HG02870 (cell line): Measurements from ENCODE around the gene ARHGAP42.
A peak's percentile ranks its signal among the peaks of the same experiment; 100 is the strongest.
"Not testable (repeated sequence)": the region's sequence is repeated elsewhere in the genome, so short reads cannot be mapped to it uniquely, and the experiment has no call there.

Experiments
- ATAC-seq: cut with Tn5 transposase; IDR thresholded peaks from one replicate; pipeline ENCODE4 v1.9.1; 2021; ENCODE audit warnings: mild to moderate bottlenecking, moderate library complexity; ENCODE audit not compliant: unreplicated experiment

Gene ARHGAP42

DNA sequence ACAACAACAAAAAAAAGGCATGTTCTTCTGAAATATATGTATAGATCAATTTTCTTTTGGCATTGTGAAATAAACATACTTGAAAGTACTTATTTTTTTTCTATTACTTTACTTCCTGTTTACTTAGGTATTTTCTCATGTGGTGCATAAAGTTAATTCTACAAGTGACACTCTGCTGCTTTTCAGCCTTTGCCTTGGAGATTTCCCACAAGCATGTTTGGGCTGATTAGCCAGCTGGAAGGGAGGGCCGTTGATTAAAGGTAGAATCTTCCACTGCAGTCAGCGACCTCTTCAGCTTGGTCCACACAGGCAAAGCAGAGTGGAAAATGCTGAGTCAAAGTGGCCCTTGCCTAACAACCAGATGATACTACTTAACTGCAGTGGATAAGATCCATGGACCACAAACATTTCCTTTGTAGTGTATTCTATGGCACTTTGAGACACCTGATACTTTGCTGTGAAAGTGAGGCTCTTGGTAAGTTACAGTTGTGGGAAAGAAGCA, 176.0 kb downstream of the ARHGAP42 start:
- ATAC-seq, result peak; percentile 88

DNA sequence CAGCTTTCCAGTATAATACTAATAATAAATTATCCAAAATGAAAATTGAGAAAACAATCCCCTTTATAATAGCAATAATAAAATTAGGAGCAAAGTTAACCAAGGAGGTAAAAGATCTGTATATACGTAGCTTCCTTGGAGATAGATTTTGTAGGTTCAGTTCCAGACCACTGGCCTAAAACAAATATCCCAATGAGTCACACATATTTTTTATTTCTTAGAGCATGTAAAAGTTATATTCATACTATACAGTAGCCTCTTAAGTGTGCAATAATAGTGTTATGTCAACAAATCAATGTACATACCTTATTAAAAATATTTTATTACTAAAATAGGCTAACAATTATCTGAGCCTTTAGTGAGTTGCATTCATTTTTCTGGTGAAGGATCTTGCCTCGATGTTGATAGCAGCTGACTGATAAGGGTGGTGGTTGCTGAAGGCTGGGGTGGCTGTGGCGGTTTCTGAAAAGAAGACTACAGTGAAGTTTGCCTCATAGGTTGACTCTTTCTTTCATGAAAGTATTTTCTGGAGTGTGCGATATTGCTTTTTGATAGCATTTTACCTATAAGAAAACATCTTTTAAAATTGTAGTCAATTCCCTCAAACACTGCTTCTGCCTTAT, 178.5 kb downstream of the ARHGAP42 start:
- no peak for ATAC-seq

DNA sequence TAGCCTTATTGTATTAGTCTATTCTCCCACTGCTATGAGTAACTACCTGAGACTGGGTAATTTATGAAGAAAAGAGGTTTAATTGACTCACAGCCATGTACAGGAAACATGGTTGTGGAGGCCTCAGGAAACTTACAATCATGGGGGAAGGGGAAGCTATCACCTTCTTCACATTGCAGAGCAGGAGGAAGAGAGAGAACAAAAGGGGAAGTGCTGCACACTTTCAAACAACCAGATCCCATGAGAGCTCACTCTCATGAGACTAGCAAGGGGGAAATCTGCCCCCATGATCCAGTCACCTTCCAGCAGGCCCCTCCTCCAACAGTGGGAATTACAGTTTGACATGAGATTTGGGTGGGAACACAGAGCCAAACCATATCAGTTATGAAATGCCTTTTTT, 179.4 kb downstream of the ARHGAP42 start:
- ATAC-seq, result no peak

GRCh38 chr11:100867606-100868005, 180.5 kb downstream of the ARHGAP42 start:
- ATAC-seq, result no peak

DNA sequence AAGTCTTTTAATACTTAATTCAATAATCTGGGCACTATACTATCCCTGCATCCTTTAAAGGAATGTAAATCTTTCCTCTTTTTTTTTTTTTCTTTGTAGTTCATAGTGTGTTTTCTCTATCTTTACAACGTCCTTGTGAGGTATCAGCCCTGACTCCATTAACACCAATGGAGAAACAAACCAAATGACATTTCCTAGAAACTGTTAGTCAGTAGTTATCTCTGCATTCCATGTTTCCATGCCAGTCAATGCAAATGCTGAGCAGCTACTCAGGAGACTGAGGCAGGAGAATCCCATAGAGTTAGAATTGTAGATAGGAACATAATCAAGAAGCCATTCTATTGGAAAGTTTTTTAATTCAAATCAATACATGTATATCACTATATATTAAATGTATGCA, 182.2 kb downstream of the ARHGAP42 start:
- ATAC-seq, result no peak

DNA sequence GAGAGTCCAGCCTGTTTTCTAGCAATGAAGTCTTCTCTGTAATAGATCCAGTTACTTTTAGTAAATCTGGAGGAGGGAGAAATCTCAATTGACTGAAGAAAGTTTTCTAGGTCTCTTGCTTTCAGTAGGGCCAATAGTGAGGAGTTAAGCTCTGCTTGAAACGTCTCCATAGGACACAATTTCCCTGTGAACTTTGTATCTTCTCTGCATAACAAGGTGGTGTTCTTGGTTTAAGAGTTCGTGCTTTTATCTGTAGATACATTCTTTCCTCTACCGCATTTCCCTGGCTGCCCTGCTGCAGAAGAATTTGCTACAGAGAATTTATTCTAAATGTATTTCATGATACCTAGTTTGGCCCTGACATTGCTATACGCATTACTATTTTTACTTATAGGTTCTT, 183.1 kb downstream of the ARHGAP42 start:
- no peak for ATAC-seq

DNA sequence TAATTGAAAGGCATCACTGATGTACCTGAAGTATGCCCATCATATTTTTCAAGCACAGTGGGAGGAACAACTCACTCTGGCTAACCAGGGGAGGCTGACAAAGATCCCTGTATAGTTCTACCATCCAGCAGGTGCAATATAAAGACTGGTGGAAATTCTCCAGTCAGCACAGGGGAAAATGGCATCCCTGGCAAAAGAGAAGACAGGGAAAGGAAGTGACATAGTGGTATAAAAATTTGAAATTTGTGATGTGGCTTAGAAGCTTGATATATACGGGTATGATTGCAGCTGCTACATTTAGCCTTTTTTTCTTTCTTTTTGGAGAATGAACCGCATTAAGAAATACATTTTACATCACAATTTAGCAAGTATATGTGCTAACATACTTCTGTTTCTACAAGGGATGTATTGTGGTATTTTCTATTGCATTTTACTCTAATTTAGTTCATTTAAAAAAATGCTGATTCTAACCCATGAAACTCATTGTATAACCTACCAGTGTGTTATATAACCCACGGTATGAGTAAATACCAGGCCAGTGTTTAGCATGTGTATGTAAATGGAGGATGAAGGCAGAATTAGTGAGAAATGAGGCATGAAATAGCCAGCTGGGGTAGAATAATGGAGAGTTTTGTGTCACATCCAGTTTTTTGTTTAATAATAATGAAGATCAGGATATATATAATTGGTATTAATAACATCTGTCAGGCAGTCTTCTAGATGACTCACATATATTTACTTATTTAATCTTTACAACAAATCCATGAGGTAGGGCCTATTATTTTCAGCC, 186.1 kb downstream of the ARHGAP42 start:
- ATAC-seq, result no peak

- no peak for ATAC-seq
These were observed 187.1 kb downstream of the ARHGAP42 start for GRCh38 chr11:100874203-100874602.

DNA sequence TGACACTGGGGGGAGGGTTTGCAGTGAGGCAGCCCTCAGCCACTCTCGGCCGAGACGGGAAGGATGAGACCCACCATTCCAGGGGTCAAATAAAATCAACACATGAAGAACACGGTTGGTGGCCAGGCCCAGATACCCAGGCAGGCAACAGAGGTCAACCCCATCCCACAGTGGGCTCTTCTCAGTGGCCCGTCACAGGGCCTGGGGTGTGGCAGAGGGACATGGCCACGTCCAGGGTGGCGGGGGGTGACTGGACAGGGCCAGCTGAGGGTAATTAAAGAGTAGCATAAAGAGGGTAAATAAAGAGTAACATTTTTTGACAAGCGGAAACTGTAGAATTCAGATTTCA, 188.4 kb downstream of the ARHGAP42 start:
- no peak for ATAC-seq

- ATAC-seq, result peak; percentile 85
These were observed 189.9 kb downstream of the ARHGAP42 start for GRCh38 chr11:100876815-100877520.

- ATAC-seq, result no peak
These were observed 191.4 kb downstream of the ARHGAP42 start for GRCh38 chr11:100878474-100878873.

DNA sequence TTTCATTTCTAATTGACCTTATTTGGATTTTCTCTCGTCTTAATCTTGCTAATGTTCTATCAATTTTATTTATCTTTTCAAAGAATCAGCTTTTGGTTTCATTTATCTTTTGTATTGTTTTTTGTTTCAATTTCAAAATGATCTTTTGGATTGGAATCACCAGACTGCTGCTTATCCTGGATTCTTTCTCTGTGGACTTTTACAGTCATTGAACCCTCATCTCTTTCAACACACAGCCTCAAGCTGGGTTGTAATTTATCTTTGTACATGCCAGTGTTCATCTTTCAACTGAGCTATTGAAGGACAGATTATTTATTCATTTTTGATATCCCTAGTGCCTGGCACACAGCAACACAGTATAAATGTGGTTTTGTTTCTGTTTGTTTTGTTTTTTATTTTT, 195.9 kb downstream of the ARHGAP42 start:
- no peak for ATAC-seq

- no peak for ATAC-seq
These were observed 196.7 kb downstream of the ARHGAP42 start for GRCh38 chr11:100883830-100884229.

DNA sequence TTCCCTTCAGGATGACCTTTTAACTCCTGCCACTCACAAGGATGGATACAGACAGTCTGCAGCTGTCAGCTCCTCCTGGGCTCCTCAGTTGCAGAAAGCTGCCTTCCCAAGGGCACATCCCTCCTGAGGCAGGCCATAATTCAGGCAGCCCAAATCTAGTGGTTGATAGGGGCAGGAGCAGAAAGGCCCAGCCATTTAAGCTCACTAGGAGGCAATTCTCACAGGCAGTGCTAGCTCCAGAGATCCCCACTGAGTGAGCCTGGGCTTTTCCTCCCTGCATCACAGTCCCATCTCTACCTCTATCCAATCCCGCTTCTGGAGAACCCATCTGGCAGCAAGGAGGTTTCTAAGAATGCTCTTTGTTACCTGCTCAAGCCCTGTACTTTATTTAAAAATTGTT, 200.6 kb downstream of the ARHGAP42 start:
- no peak for ATAC-seq

DNA sequence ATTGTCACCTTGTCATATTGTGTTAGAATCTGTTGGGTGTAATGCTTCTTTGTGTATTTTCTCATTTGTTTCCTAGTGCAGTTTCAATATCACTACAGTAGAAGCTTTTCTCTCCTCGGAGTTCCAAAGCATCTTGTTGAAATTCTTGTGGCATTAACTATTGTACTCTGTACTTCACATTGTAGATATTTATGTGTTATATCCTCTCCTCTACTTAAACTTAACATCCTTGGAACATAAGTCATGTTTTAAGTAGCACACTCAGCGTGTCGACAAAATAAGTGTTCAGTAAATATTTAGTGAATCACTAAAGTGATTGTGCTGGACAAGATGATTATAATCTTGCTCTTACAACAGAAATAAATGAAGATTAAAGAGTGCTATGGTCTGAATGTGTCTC, 201.7 kb downstream of the ARHGAP42 start:
- no peak for ATAC-seq

DNA sequence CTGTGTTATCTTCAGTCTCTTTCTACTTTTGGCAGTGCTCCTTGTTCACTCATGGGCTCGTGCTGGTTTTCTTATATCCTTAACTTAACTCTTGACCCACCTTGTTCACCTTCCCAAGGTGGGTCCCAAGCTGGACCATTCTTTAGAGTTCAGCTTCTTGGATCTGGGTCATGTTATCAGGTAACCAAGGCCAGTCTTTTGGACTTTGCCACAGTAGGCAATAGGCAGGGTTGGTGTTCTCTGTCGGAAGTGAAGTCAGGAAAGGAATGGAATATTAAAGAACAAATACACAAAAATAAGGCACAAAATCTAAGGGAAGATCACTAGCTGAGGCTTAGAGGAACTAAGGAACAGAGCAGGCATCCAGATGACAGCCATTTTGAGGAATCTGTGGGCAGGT, 202.7 kb downstream of the ARHGAP42 start:
- ATAC-seq, result no peak

DNA sequence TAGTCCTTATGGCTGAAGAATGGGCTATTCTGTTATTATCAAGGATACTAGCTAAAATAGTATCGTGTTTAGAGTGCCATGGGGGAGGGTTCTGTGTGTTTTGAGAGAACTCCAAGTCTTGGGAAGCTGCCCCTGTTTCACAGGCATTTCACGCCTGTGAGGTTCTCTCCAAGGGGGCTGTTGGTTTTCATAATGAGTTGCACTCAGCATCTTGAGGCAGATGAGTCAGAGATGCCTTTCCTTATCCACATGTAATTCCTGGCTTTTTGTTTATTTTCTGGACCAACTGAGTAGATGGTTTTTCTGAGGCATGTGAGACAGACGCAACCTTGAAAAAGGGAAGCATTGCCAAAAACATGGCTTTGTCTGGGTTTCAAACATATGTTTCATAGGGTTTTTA, 203.7 kb downstream of the ARHGAP42 start:
- no peak for ATAC-seq

- ATAC-seq, result no peak
These were observed 205.8 kb downstream of the ARHGAP42 start for GRCh38 chr11:100892886-100893285.

DNA sequence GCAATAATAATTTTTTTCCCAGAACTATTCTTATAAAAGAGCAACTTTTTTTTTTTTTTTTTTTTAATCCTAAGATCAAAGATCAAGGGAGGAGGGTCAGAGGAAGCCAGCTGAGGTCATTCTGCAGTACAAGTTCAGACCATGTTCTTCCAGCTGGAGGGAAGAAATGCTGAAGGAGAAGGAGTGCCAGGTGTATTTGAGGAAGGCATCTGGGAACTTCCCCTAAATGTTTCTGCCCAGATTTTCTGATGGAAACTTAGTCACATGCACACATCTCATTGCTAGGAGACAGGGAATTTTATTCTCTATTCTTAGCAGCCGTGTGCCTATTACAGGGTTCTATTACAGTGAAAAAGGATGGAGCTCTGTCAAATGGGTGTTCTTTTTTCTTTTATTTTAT, 208.4 kb downstream of the ARHGAP42 start:
- ATAC-seq, result no peak

DNA sequence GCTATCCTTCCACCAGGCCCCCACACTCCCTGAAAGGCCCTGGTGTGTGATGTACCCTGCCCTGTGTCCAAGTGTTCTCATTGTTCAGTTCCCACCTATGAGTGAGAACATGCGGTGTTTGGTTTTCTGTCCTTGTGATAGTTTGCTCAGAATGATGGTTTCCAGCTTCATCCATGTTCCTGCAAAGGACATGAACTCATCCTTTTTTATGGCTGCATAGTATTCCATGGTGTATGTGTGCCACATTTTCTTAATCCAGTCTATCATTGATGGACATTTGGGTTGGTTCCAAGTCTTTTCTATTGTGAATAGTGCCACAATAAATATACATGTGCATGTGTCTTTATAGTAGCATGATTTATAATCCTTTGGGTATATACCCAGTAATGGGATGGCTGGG, 208.9 kb downstream of the ARHGAP42 start:
- ATAC-seq, result not testable (repeated sequence)

GRCh38 chr11:100901471-100901870, 214.4 kb downstream of the ARHGAP42 start:
- ATAC-seq, result not testable (repeated sequence)
